HFFc6 (cell line): ENCODE results near the gene MTMR3. TPM values are rescaled to one million over a fixed set of nuclear protein-coding genes. Genes with fewer than 3 reads are reported as not detected.
"Not testable (repeated sequence)": the region's sequence is repeated elsewhere in the genome, so short reads cannot be mapped to it uniquely, and the experiment has no call there.

ENCODE experiments used
- DNase-seq: peaks from one replicate; pipeline ENCODE4 v3.0.0-alpha.2; 2018
- H3K27ac Mint-ChIP-seq: 2 replicates; pipeline ENCODE4 v1.8.0; 2020; ENCODE audit warnings: mild to moderate bottlenecking, mixed read lengths
- H3K27me3 Mint-ChIP-seq: 2 replicates; pipeline ENCODE4 v1.8.0; 2021; ENCODE audit warnings: mild to moderate bottlenecking, moderate library complexity, mixed read lengths; ENCODE audit not compliant: insufficient read depth
- H3K36me3 Mint-ChIP-seq: 2 replicates; pipeline ENCODE4 v1.8.0; 2021; ENCODE audit warnings: low read depth, mixed read lengths
- H3K4me1 Mint-ChIP-seq: 2 replicates; pipeline ENCODE4 v1.8.0; 2020; ENCODE audit warnings: low read depth, mixed read lengths
- H3K4me3 Mint-ChIP-seq: 2 replicates; pipeline ENCODE4 v1.8.0; 2020; ENCODE audit warnings: mild to moderate bottlenecking, moderate library complexity, mixed read lengths
- H3K9me3 Mint-ChIP-seq: 2 replicates; pipeline ENCODE4 v1.8.0; 2020; ENCODE audit warnings: mild to moderate bottlenecking, mixed read lengths
- total RNA-seq, 6 experiments: library from RNA; stranded (reverse); fragmentation: NEBNext Ultra II Directional; extraction: Animal tissue kit (Norgen Biotek cat#: 25700); gene quantifications; 2 replicates in 1 of 6; 3 replicates in 5 of 6; pipeline ENCODE4 v1.2.3, GENCODE V29; 2021
- TF ChIP-seq, protein P1 (sequence below): fragments of 200-600 bp; sonication (generic); IDR thresholded peaks from 2 replicates; pipeline ENCODE4 v1.5.0; 2021; ENCODE audit warnings: antibody characterized with exemption, mild to moderate bottlenecking

Gene MTMR3
- total RNA-seq, 6 experiments from 2014 or later, result 19.0 to 27.0 (median 21.7) TPM

DNA sequence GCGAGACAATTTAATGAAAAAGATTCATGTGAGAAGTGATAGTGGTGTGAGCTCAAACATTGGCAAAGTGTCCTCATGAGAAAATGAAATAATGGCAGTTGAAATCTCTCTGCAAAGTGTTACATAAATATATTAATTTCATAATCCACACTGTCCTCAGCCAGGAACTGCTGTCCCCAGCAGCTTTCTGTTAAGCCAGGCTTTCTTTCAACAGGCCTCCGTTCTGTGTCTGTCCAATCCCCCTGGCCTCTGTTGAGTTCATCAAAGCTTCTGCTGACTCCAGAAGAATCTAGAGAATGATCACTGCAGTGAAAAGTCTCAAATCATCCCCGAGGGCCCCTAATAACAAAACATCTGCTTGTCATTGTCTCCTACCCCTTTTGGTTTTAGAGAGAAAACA lies 34.9 kb upstream of the MTMR3 start:
- no peak for DNase-seq
- H3K27ac Mint-ChIP-seq, result no peak overlapping the region
- peaks cover 8% of the 10 kb centered on the region for H3K27me3 Mint-ChIP-seq
- peaks cover 4% of the 10 kb centered on the region for H3K36me3 Mint-ChIP-seq
- TF ChIP-seq, protein P1, sequence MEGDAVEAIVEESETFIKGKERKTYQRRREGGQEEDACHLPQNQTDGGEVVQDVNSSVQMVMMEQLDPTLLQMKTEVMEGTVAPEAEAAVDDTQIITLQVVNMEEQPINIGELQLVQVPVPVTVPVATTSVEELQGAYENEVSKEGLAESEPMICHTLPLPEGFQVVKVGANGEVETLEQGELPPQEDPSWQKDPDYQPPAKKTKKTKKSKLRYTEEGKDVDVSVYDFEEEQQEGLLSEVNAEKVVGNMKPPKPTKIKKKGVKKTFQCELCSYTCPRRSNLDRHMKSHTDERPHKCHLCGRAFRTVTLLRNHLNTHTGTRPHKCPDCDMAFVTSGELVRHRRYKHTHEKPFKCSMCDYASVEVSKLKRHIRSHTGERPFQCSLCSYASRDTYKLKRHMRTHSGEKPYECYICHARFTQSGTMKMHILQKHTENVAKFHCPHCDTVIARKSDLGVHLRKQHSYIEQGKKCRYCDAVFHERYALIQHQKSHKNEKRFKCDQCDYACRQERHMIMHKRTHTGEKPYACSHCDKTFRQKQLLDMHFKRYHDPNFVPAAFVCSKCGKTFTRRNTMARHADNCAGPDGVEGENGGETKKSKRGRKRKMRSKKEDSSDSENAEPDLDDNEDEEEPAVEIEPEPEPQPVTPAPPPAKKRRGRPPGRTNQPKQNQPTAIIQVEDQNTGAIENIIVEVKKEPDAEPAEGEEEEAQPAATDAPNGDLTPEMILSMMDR, result no peak
- H3K4me1 Mint-ChIP-seq, result peaks cover 7% of the 10 kb centered on the region
- no peak overlapping the region for H3K4me3 Mint-ChIP-seq
- peaks cover 12% of the 10 kb centered on the region for H3K9me3 Mint-ChIP-seq

DNA sequence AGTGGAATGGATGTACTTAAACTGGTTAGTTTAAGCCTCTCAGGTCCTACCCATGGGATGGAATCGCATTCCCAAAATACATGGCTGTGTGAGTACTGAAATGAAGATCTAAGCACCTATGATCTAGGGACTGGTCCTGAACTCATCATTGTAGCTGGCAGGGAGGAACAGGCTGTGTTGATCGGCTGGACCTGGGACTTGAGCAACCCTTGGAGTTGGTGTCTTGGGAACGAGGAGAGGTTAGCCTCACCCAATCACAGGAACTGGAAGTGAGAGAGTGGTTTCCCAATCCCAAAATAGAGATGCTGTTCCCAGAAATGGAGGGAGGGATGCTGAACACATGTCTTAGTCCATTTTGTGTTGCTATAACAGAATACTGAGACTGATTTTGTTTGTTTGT lies 28.5 kb upstream of the MTMR3 start:
- no peaks in the 10 kb centered on the region for H3K4me1 Mint-ChIP-seq
- no peaks in the 10 kb centered on the region for H3K36me3 Mint-ChIP-seq
- H3K4me3 Mint-ChIP-seq, result no peak overlapping the region
- no peak for DNase-seq
- H3K27me3 Mint-ChIP-seq, result peaks cover 5% of the 10 kb centered on the region
- H3K9me3 Mint-ChIP-seq, result no peaks in the 10 kb centered on the region
- no peak overlapping the region for H3K27ac Mint-ChIP-seq
- TF ChIP-seq, protein P1, result no peak

GRCh38 chr22:29855611-29856181 lies 27.3 kb upstream of the MTMR3 start:
- DNase-seq, result no peak
- Mint-ChIP-seq H3K4me3 (no peak overlapping the region), H3K9me3 (no peaks in the 10 kb centered on the region), H3K27ac (no peak overlapping the region), H3K36me3 (no peaks in the 10 kb centered on the region), H3K4me1 (no peaks in the 10 kb centered on the region), H3K27me3 (peaks cover 8% of the 10 kb centered on the region)
- TF ChIP-seq, protein P1, result no peak

DNA sequence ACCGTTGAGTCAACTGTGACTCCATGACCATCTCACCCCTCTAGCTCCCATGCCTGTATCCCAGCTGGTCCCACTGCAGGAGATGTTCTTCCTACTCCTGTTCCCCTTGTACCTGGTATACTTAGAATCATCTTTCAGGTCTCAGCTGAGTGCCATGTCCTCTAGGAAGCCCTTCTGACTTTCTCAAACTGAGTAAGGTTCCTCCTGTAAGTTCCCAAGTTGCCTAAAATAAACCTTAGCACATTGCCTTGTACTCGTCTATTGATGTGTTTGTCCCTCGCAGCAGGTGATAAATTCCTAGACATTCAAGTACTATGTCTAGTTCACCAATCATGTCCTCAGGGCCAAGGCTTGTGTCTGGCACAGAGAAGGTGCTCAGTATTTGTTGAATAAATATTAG lies 26.5 kb upstream of the MTMR3 start:
- Mint-ChIP-seq H3K9me3 (no peaks in the 10 kb centered on the region), H3K4me1 (no peaks in the 10 kb centered on the region)

GRCh38 chr22:29859030-29859429 lies 23.9 kb upstream of the MTMR3 start:
- not testable (repeated sequence) for H3K4me1 Mint-ChIP-seq, H3K9me3 Mint-ChIP-seq, H3K36me3 Mint-ChIP-seq, DNase-seq, H3K4me3 Mint-ChIP-seq, H3K27ac Mint-ChIP-seq
- peaks cover 11% of the 10 kb centered on the region for H3K27me3 Mint-ChIP-seq

More for the DNA sequence above, 26.5 kb upstream of the MTMR3 start:
- DNase-seq, result no peak
- peaks cover 8% of the 10 kb centered on the region for H3K27me3 Mint-ChIP-seq
- no peaks in the 10 kb centered on the region for H3K36me3 Mint-ChIP-seq
- H3K27ac Mint-ChIP-seq, result no peak overlapping the region
- no peak overlapping the region for H3K4me3 Mint-ChIP-seq
- TF ChIP-seq, protein P1, result no peak

GRCh38 chr22:29860006-29860766 lies 22.8 kb upstream of the MTMR3 start:
- no peak for DNase-seq
- no peaks in the 10 kb centered on the region for H3K4me1 Mint-ChIP-seq
- TF ChIP-seq, protein P1, result no peak
- H3K36me3 Mint-ChIP-seq, result no peaks in the 10 kb centered on the region
- no peak overlapping the region for H3K4me3 Mint-ChIP-seq
- no peaks in the 10 kb centered on the region for H3K9me3 Mint-ChIP-seq
- peaks cover 11% of the 10 kb centered on the region for H3K27me3 Mint-ChIP-seq
- no peak overlapping the region for H3K27ac Mint-ChIP-seq
